CD14-positive monocyte (primary cell): ENCODE results near the gene KIRREL3. TPM values are rescaled to one million over a fixed set of nuclear protein-coding genes. Genes with fewer than 3 reads are reported as not detected.

Experiments used
- DNase-seq, 3 donors: peaks; one replicate each; pipeline ENCODE4 v3.0.0-alpha.2; 2011 to 2022
- H2AFZ ChIP-seq: 2 replicates; pipeline ENCODE4 v1.6.0; 2012; ENCODE audit warnings: mild to moderate bottlenecking, low read depth, low read length, inconsistent platforms; ENCODE audit not compliant: insufficient read depth, poor library complexity, severe bottlenecking
- H3K27ac ChIP-seq, 2 donors: 1 replicate in 1 of 2; 2 replicates in 1 of 2; pipeline ENCODE4 v1.5.1; 2012 to 2013; ENCODE audit warnings: low read length in 2 of 2, control low read depth in 1 of 2, inconsistent platforms in 1 of 2, low read depth in 1 of 2, mild to moderate bottlenecking in 1 of 2
- H3K27me3 ChIP-seq, 2 donors: one replicate each; pipeline versions ENCODE4 v1.6.0 to v1.6.1; 2011 to 2013; ENCODE audit warnings: low read length in 2 of 2; ENCODE audit not compliant: control insufficient read depth in 2 of 2, insufficient read depth in 2 of 2
- H3K36me3 ChIP-seq, 2 donors: replicated peaks in 1 of 2; 1 replicate in 1 of 2; 2 replicates in 1 of 2; pipeline versions ENCODE4 v1.5.1 to v1.6.1; 2012 to 2013; ENCODE audit warnings: low read length in 2 of 2, control low read depth in 1 of 2, inconsistent platforms in 1 of 2, mild to moderate bottlenecking in 1 of 2; ENCODE audit not compliant: insufficient read depth in 2 of 2, control insufficient read depth in 1 of 2
- H3K4me1 ChIP-seq, 2 donors: 1 replicate in 1 of 2; 2 replicates in 1 of 2; pipeline versions ENCODE4 v1.5.1 to v1.6.1; 2012 to 2013; ENCODE audit warnings: low read length in 2 of 2, control low read depth in 1 of 2, inconsistent platforms in 1 of 2, mild to moderate bottlenecking in 1 of 2, moderate library complexity in 1 of 2; ENCODE audit not compliant: insufficient read depth in 2 of 2, control insufficient read depth in 1 of 2
- H3K4me2 ChIP-seq: replicated peaks from 2 replicates; pipeline ENCODE3; 2012; ENCODE audit warnings: low read length, moderate library complexity, mild to moderate bottlenecking; ENCODE audit not compliant: poor library complexity, severe bottlenecking; ENCODE audit errors: extremely low read depth
- H3K4me3 ChIP-seq, 3 experiments: fragments of 200-600 bp in 1 of 3; sonication (generic) in 1 of 3; replicated peaks in 1 of 3; 1 replicate in 2 of 3; 2 replicates in 1 of 3; pipeline ENCODE4 v1.5.1; 2011 to 2013; ENCODE audit warnings: low read length in 3 of 3, mild to moderate bottlenecking in 3 of 3, control low read depth in 2 of 3, low read depth in 2 of 3, inconsistent platforms in 1 of 3, moderate library complexity in 1 of 3
- H3K79me2 ChIP-seq: 2 replicates; pipeline ENCODE4 v1.6.0; 2012; ENCODE audit warnings: mild to moderate bottlenecking, control low read depth, inconsistent platforms, low read length, moderate library complexity; ENCODE audit not compliant: insufficient read depth
- H3K9ac ChIP-seq: 2 replicates; pipeline ENCODE4 v1.6.0; 2017; ENCODE audit warnings: low read length, mild to moderate bottlenecking; ENCODE audit not compliant: insufficient read depth, poor library complexity, severe bottlenecking
- H3K9me3 ChIP-seq, 2 donors: replicated peaks in 1 of 2; 1 replicate in 1 of 2; 2 replicates in 1 of 2; pipeline versions ENCODE4 v1.5.1 to v1.6.1; 2012 to 2013; ENCODE audit warnings: low read length in 2 of 2, control low read depth in 1 of 2; ENCODE audit not compliant: control insufficient read depth in 1 of 2, insufficient read depth in 1 of 2
- H4K20me1 ChIP-seq: 2 replicates; pipeline ENCODE4 v1.6.0; 2012; ENCODE audit warnings: mild to moderate bottlenecking, low read length, control low read depth, moderate library complexity; ENCODE audit not compliant: insufficient read depth
- H3K27ac Mint-ChIP-seq, 7 donors: one replicate each; pipeline ENCODE4 v1.8.0; 2020; ENCODE audit warnings: mild to moderate bottlenecking in 7 of 7, mixed read lengths in 7 of 7, moderate library complexity in 6 of 7, inconsistent platforms in 2 of 7
- H3K27me3 Mint-ChIP-seq, 3 donors: one replicate each; pipeline ENCODE4 v1.8.0; 2021 to 2022; ENCODE audit warnings: low read depth in 3 of 3, mild to moderate bottlenecking in 3 of 3, mixed read lengths in 3 of 3, moderate library complexity in 3 of 3, inconsistent platforms in 1 of 3
- H3K36me3 Mint-ChIP-seq, 2 donors: one replicate each; pipeline ENCODE4 v1.8.0; 2020; ENCODE audit warnings: mixed read lengths in 2 of 2, inconsistent platforms in 1 of 2, mild to moderate bottlenecking in 1 of 2
- H3K4me1 Mint-ChIP-seq: one replicate; pipeline ENCODE4 v1.8.0; 2020; ENCODE audit warnings: mild to moderate bottlenecking, mixed read lengths
- H3K4me3 Mint-ChIP-seq, 2 donors: one replicate each; pipeline ENCODE4 v1.8.0; 2020; ENCODE audit warnings: mild to moderate bottlenecking in 2 of 2, mixed read lengths in 2 of 2, moderate library complexity in 1 of 2
- H3K9me3 Mint-ChIP-seq, 7 donors: one replicate each; pipeline ENCODE4 v1.8.0; 2020 to 2022; ENCODE audit warnings: mixed read lengths in 7 of 7, mild to moderate bottlenecking in 6 of 7, moderate library complexity in 6 of 7, inconsistent platforms in 2 of 7
- WGBS: methylation state at CpG from one replicate; pipeline ENCODE4 v1.1.5; 2013; ENCODE audit warnings: missing lambda C conversion rate; ENCODE audit not compliant: insufficient coverage; 5-methylcytosine and 5-hydroxymethylcytosine counted together
- intact Hi-C, 2 donors: fragments of 100-400 bp; cut with micrococcal nuclease; formaldehyde crosslinking; loops; one replicate each; pipeline versions ENCODE4 v1.15.0 to v1.15.1; 2023
- polyA plus RNA-seq, 3 donors: library from polyadenylated mRNA; depleted of rRNA in 1 of 3; unstranded in 2 of 3; stranded (reverse) in 1 of 3; fragments of 300-500 nt in 2 of 3; fragments of >200 nt in 1 of 3; fragmentation: Illumina TruSeq in 2 of 3; gene quantifications; 1 replicate in 2 of 3; 2 replicates in 1 of 3; pipeline ENCODE4 v1.2.3, GENCODE V29; 2012 to 2021
- TF ChIP-seq, protein P1 (sequence below): fragments of 200-600 bp; IDR thresholded peaks from one replicate; pipeline ENCODE4 v1.8.0; 2022; ENCODE audit warnings: antibody characterized with exemption, mild to moderate bottlenecking

KIRREL3 gene
- polyA plus RNA-seq, 3 donors: not detected

DNA sequence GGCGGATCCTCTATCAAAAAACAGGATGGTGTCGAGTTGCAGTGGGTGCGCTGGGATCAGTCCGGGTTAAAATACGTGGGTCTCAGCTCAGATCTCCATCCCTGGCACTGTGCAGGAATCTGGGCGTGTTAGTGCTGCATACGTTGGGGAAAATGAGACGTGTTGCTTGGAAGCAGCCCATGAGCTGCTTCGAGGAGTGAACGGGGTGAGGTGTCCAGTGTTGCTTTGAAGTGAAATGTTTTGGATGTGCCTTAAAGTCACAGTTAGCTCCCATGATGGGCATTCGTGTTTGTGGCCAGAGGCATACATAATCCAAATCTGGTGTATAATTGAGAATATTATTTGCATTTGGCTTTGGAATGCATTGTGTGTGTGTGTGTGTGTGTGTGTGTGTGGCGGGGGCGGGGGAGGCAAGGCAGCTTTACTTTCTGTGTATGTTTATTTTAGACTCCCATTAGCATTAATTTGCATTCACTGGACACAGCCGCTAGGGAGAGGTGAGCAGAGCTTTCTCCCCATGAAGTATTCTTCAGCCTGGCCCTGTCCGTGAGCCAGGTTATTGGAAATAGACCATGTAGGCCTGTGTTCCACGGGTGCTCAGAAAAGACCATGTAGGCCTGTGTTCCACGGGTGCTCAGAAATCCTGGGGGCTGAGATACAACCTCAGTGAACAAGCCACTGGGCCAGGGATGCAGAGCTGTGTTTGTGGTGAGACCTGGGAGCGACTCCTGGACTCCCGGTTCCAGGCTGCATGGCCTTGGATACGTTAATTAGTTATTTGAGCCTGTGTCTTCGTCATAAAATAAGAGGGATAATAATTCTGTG lies 510.5 kb downstream of the KIRREL3 start:
- Histone ChIP-seq H4K20me1 (no peaks in the 10 kb centered on the region), H3K4me2 (no peak overlapping the region), H3K9me3 (no peaks in the 10 kb centered on the region), H3K4me1 (no peaks in the 10 kb centered on the region), H3K27me3 (no peaks in the 10 kb centered on the region), H3K27ac (no peak overlapping the region), H3K79me2 (no peaks in the 10 kb centered on the region), H3K9ac (no peak overlapping the region), H3K4me3 (no peak overlapping the region), H3K36me3 (no peaks in the 10 kb centered on the region), H2AFZ (no peak overlapping the region)
- Mint-ChIP-seq H3K4me1 (peaks cover 4% of the 10 kb centered on the region), H3K4me3 (no peak overlapping the region), H3K27ac (no peak overlapping the region), H3K27me3 (peaks cover 0 to 4% (median 4%) of the 10 kb centered on the region in 3 donors), H3K9me3 (no peaks in the 10 kb centered on the region), H3K36me3 (no peaks in the 10 kb centered on the region)
- TF ChIP-seq, protein P1, sequence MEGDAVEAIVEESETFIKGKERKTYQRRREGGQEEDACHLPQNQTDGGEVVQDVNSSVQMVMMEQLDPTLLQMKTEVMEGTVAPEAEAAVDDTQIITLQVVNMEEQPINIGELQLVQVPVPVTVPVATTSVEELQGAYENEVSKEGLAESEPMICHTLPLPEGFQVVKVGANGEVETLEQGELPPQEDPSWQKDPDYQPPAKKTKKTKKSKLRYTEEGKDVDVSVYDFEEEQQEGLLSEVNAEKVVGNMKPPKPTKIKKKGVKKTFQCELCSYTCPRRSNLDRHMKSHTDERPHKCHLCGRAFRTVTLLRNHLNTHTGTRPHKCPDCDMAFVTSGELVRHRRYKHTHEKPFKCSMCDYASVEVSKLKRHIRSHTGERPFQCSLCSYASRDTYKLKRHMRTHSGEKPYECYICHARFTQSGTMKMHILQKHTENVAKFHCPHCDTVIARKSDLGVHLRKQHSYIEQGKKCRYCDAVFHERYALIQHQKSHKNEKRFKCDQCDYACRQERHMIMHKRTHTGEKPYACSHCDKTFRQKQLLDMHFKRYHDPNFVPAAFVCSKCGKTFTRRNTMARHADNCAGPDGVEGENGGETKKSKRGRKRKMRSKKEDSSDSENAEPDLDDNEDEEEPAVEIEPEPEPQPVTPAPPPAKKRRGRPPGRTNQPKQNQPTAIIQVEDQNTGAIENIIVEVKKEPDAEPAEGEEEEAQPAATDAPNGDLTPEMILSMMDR: no peak
- 89% methylated on average over 18 of the region's 21 CpGs for WGBS
- intact Hi-C loops: no loop called here
- DNase-seq: no peak

- no peak overlapping the region for H3K4me3 ChIP-seq
- TF ChIP-seq, protein P1: no peak
- H3K9ac ChIP-seq: no peak overlapping the region
- no peak overlapping the region for H3K4me3 Mint-ChIP-seq
- H3K4me2 ChIP-seq: no peak overlapping the region
- no peak overlapping the region for H2AFZ ChIP-seq
- no peaks in the 10 kb centered on the region for H3K4me1 ChIP-seq
- no peaks in the 10 kb centered on the region for H3K9me3 ChIP-seq
- DNase-seq: no peak
- intact Hi-C loops: no loop called here
- H3K4me1 Mint-ChIP-seq: peaks cover 6% of the 10 kb centered on the region
- H4K20me1 ChIP-seq: no peaks in the 10 kb centered on the region
- H3K27me3 Mint-ChIP-seq: peaks cover 0 to 4% (median 4%) of the 10 kb centered on the region in 3 donors
- H3K36me3 ChIP-seq: no peaks in the 10 kb centered on the region
- no peaks in the 10 kb centered on the region for H3K9me3 Mint-ChIP-seq
- H3K36me3 Mint-ChIP-seq: no peaks in the 10 kb centered on the region
- 94% methylated on average over 18 of the region's 23 CpGs for WGBS
- no peak overlapping the region for H3K27ac ChIP-seq
- no peaks in the 10 kb centered on the region for H3K79me2 ChIP-seq
- no peak overlapping the region for H3K27ac Mint-ChIP-seq
- no peaks in the 10 kb centered on the region for H3K27me3 ChIP-seq
Measured at GRCh38 chr11:126488591-126489370, 511.8 kb downstream of the KIRREL3 start.
